22Rv1 (cell line): Measurements from ENCODE around the gene FGD6.

Experiments
- ZFX ChIP-seq: fragments of 450-650 bp; IDR thresholded peaks from 2 replicates; pipeline ENCODE4 v1.6.1; 2017; ENCODE audit warnings: antibody characterized with exemption, borderline replicate concordance
- TF ChIP-seq, protein P1 (sequence below): fragments of 450-650 bp; IDR thresholded peaks from 2 replicates; pipeline ENCODE4 v1.5.1; 2017; ENCODE audit warnings: mild to moderate bottlenecking

DNA sequence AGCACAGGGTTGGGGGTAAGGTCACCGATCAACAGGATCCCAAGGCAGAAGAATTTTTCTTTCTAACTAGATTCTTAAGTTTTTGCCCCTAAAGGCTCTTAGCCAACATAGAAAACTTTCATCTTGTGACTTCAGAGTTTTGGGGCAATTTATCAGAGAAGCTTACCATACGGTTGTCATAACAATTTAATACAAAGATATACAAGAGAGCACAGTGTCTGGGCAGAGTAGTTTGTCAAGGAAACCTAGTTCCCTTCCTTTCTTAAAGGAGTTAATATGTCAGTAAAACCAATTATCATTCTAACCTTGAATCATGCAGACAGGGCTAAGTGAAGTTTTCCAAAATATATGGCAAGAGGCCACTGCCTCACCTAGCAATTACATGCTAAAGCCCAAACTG, 162.2 kb downstream of the FGD6 start:
- TF ChIP-seq, protein P1, sequence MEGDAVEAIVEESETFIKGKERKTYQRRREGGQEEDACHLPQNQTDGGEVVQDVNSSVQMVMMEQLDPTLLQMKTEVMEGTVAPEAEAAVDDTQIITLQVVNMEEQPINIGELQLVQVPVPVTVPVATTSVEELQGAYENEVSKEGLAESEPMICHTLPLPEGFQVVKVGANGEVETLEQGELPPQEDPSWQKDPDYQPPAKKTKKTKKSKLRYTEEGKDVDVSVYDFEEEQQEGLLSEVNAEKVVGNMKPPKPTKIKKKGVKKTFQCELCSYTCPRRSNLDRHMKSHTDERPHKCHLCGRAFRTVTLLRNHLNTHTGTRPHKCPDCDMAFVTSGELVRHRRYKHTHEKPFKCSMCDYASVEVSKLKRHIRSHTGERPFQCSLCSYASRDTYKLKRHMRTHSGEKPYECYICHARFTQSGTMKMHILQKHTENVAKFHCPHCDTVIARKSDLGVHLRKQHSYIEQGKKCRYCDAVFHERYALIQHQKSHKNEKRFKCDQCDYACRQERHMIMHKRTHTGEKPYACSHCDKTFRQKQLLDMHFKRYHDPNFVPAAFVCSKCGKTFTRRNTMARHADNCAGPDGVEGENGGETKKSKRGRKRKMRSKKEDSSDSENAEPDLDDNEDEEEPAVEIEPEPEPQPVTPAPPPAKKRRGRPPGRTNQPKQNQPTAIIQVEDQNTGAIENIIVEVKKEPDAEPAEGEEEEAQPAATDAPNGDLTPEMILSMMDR = no peak
- no peak for TF ChIP-seq ZFX
